HG02759 (cell line): ENCODE results near the gene PINK1.

Source experiments
- ATAC-seq: cut with Tn5 transposase; IDR thresholded peaks from one replicate; pipeline ENCODE4 v1.9.1; 2021; ENCODE audit warnings: mild to moderate bottlenecking, moderate library complexity; ENCODE audit not compliant: unreplicated experiment

Gene PINK1

DNA sequence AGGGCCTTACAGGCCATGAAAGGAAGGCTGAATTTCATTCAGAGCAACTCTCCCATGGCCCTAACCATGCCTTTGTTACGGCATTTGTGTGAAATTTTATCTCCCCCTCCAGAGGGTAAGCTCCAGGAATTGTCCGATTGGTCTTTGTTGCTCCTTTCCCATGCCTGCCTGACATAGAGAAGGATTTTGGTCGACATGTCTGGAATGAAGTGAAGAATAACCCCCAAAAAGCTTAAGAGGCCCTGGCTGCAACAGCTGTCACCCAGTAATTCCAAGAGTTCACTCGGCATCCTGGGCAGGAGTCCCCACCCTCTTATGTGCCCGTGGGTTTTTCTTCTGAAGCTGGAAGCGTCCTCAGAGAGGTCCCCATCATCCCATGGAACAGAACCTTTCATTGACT lies 23.7 kb upstream of the PINK1 start:
- ATAC-seq, result no peak

DNA sequence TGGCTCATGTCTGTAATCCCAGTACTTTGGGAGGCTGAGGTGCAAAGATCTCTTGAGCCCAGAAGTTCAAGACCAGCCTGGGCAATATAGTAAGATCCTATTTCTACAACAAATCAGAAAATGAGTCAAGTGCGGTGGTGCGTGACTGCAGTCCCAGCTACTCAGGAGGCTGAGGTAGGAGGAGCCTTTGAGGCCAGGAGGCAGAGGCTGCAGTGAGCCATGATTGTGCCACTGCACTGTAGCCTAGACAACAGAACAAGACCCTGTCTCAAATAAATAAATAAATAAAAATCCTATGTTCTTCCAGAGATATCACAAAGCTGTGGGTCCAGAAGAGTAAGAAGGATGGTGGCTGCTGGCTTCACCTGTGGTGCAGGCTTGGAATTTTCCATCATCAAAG lies 22.3 kb upstream of the PINK1 start:
- ATAC-seq, result no peak

DNA sequence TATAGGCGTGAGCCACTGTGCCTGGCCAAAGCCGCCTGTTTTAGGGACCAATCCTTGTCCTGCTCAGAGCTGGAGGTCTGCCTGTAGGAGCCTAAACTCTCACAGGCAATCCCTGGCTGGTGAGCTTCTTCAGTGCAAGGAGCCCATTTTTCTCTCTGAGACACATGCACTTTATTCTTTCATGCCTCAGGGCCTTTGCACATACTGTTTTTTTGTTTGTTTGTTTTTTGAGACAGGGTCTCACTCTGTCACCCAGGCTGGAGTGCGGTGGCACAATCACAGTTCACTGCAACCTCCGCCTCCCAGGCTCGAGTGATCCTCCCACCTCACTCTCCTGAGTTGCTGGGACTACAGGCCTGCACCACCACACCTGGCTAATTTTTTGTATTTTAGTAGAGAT lies 21.6 kb upstream of the PINK1 start:
- no peak for ATAC-seq

DNA sequence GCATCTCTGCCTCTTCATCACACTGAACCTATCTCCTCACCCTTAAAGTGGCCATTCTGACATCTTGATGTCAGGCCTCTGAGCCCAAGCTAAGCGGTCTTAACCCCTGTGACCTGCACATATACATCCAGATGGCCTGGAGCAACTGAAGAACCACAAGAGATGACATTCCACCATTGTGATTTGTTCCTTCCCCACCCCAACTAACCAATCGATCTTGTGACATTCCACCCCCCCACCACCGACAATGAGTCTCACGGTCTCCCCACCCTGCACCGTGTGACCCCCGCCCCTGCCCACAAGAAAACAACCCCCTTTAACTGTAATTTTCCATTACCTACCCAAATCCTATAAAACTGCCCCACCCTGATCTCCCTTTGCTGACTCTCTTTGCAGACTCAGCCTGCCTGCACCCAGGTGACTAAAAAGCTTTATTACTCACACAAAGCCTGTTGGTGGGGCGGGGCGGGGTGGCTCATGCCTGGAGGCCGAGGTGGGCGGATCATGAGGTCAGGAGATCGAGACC lies 21.0 kb upstream of the PINK1 start:
- ATAC-seq, result no peak

DNA sequence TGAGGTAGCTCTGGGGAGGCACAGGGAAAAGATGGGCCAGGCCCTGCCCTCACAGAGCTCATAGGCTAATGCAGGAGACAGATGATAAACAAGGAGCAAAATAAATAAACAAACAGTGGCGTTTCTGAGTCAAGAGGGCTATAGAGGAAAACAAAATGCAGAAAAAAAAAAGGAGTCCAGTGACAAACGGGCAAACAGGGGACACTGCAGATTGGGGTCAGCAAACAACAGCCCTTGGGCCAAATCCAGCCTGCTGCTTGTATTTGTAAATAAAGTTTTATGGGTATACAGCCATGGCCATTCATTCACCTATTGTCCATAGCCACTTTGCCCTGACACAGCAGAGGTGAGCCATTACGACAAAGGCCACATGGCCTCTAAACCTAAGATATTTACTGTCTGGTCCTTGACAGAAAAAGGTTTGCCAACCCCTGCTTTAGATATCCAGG lies 19.1 kb upstream of the PINK1 start:
- ATAC-seq, result no peak

DNA sequence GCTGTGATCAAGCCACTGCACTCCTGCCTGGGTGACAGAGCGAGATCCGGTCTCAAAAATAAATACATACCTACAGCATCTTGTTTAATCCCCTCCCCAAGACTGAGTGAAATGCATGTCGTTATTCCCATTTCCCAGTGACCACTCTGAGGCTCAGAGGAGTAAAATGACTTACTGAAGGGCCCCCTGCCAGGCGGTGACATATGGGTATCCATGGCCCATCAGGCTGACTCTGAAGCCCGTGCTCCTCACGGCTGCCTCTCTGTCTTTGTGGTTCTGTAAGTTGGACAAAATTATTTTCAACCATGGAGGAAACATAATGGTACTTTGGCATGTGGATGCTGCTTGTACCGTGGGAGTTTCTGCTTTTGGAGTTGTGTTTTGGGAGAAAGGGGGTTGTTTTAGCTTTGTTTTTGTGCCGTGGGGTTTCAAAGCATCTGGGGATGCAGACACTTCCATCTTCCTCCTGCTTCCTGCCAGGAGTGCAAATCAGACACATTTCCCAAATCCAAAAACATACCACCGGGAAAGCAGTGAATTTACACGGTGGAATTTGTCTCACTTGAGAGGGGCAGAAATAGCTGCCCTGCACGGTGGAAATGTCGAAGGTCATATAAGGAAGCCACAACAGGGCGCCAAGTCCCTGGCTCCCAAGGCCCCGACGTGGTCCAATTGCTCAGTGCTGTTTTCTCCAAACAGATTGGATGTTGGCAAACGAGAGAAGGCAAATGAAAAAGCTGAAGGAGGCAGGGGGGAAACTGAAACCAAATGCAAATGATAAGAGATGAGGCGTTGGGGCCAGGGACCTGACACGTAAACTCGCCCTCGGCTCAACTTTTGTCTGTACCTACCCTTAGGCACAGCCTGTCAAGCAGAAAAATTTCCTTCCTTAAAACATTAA lies 17.1 kb upstream of the PINK1 start:
- no peak for ATAC-seq

DNA sequence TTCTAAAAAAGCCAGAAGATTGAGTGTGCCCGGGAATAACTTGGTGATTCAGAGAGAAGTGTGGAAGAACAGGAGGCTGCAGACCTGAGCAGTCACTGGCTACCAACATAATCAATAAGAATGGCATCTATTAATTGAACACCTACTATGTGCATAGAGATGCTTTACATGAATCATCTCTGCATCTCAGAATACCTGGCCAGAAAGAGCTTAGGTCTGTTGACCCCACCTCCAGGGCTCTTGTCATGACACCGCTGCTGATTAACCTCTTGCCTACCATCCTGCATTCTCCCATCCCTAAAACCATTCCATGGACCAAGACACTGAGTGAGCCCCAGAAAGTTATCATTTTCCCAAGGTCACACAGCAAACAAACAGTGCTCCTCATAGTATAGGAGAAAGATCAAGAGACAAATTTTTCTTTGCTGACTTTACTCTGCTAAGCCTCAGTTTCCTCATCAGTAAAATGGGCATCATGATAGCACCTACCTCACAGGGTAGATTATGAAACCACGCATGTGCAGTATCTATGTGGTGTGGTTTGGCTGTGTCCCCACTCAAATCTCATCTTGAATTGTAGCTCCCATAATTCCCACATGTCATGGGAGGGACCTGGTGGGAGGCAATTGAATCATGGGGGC lies 16.3 kb upstream of the PINK1 start:
- no peak for ATAC-seq

DNA sequence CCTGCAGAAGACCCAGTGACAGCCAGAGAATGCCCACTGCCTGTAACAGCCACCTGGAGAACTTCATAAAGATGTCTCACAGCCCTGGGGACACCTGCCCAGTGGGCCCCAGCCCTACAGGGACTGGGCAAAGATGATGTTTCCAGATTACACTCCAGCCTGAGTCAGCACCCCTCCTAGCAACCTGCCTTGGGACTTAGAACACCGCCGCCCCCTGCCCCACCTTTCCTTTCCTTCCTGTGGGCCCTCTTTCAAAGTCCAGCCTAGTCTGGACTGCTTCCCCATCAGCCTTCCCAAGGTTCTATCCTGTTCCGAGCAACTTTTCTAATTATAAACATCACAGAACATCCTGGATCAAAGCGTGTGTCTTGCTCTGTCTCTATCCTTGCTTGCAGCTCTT lies 14.7 kb upstream of the PINK1 start:
- ATAC-seq, result no peak

DNA sequence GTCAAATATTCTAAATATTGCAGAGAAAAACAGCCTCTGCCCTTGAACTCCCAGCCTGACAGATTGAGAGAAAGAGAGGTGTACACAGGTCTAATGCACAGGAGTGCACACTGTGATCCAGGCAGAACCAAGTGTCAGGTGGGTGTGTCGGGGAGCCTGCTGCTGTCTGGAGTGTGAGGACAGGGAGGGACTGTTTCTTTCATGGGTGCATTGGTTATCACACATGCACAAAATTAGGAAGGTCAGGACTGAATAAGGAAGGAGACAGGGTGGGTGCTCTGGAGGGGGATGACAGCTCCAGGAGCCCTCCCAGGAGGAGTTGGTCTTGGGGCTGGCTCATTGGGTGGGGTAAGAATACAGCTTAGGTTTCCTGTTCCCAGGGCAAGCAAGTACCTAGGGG lies 13.3 kb upstream of the PINK1 start:
- no peak for ATAC-seq

DNA sequence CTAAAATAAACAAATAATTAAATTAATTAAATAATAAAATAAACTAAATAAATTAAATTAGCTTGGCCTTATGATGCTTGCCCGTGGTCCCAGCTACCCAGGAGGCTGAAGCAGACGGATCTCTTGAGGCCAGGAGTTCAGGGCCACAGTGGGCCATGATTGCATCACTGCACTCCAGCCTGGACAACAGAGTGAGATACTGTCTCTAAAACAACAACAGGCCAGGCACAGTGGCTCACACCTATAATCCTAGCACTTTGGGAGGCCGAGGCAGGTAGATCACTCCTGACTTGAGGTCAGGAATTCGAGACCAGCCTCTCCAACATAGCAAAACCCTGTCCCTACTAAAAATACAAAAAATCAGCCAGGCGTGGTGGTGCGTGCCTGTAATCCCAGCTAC lies 12.2 kb upstream of the PINK1 start:
- ATAC-seq, result no peak

DNA sequence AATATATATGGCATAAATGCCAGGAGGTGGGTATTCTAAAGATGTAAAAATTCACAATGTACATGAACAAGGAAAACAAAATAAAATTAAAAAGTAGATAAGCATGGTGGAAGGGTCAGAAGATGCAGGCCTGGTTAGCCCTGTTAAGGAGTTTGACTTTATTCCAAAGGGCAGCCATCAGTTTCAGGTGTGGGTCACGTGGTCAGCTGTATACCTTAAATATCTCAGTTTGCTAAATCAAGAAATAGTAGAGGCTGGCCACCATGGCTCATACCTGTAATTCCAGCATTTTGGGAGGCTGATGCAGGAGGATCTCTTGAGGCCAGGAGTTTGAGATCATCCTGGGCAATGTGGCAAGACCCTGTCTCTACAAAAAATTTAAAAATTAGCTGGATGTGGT lies 8.5 kb upstream of the PINK1 start:
- ATAC-seq, result no peak

DNA sequence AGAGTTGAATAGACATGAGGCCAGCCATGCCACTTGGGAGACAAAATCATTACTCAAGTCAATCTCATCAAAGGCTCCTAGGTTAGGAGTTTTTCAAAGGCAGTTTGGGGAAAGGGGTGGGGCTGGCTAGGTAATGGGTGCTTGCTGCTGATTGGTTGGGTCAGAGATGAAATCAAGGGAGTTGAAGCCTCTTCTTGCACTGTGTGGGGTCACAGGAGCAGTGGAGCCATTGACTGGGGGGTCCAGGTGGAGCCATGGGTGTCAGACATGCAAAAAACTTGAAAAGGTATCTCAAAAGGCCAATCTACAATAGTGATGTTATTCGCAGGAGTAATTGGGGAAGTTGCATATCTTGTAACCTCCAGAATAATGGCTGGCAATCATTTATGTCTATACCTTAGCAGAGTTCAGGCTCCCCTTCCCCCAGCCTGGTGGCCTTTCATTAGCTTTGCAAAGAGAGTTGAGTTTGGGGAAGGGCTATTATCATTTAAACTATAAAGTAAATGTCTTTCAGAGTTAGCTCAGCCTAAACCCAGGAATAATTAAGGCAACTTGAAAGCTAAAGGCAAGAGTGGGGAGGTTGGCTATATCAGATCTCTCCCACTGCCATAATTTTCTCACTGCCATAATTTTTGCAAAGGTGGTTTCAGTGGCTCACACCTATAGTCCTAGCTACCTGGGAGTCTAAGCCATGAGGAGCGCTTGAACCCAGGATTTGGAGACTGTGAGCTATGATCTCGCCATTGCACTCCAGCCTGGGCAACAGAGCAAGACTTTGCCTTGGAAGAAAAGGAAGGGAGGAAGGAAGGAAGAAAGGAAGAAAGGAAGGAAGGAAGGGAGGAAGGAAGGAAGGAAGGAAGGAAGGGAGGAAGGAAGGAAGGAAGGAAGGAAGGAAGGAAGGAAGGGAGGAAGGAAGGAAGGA lies 7.8 kb upstream of the PINK1 start:
- ATAC-seq, result no peak

DNA sequence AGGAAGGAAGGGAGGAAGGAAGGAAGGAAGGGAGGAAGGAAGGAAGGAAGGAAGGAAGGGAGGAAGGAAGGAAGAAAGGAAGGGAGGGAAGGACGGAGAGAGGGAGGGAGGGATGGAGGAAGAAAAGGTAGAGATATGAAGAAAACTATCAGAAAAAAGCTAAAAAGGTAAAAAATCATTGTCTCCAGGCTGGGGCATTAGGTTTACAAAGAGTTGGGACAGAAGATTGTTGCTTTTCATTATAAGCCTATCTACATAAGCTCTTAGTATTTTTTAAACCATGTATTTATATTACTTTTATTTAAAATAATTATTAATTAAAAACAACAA lies 7.2 kb upstream of the PINK1 start:
- ATAC-seq, result no peak

DNA sequence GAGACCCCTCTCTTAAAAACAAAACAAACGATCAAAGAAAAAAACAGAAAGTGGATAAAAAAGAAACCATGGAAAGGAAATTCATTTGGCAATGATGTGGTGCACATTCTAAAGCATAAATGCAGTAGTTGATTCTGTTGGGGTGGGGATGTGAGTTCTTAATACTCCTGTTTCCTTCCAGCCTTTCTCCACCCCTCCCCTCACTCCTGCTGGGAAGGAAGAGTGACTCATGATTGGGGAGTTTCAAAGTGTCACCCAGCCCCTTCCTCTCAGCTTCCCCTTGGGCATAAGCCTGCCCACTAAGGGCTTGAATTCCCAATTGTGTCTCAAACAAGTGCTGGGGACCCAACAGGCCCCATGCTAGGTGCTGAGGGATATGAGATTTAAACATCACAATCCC lies 6.7 kb upstream of the PINK1 start:
- ATAC-seq, result no peak

DNA sequence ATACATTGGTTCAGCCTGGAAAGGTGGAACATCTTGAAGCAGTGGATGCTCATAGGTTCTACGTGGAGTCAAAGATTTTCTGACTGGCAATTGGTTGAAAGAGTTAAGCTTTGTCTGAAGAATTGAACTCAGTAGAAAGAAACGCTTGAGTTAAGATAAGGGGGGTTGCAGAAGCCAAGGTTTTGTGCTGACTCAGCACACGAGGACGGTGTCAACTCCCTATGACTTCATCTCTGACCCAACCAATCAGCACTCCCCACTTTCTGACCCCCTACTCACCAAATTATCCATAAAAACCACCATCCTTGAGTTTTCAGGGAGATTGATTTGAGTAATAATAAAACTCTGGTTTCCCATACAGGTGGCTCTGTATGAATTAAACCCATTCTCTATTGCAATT lies 2.5 kb upstream of the PINK1 start:
- no peak for ATAC-seq

DNA sequence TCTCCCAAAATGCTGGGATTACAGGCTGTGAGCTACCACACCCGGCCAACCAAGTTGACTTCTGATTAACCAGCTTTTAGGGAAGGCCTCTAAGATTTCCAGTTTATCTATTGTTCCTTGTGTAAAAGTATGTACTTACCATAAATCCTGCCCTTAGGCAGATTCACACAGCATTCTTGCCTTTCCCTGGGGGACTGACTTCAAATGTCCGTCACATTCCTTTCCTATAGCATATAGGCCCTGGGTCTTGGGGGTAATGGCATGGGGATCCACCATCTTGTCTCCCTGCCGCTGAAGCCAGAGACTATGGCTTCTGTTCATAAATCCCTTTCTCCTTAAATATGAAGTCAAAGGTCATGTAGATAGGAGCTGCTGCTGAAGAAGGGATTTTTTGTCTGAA lies 872 bp upstream of the PINK1 start:
- ATAC-seq, result no peak

DNA sequence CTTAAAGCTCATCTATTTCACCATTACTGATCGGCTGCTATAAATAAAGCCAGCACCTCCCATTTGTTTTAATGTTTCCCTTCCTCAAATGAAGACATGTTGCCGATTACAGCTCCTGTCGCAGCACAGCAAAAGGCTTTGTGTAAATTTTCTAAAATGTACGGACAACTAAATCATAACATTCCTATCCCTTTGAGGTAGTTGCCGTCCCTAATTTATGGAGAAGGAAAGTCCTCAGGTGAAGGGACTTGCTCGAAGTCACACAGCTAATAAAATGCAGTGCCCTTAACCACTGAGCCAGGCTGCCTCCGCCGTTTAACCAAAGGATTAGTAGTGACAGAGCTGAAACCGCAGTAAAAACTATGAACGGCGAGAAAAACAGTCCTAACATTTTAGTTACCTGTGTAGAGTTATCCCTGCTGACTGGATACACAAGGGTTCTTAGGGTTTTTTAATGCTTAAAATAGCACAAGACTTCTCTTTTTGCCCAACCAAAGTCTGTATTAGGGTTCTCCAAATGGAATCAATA lies 871 bp downstream of the PINK1 start:
- ATAC-seq, result no peak

DNA sequence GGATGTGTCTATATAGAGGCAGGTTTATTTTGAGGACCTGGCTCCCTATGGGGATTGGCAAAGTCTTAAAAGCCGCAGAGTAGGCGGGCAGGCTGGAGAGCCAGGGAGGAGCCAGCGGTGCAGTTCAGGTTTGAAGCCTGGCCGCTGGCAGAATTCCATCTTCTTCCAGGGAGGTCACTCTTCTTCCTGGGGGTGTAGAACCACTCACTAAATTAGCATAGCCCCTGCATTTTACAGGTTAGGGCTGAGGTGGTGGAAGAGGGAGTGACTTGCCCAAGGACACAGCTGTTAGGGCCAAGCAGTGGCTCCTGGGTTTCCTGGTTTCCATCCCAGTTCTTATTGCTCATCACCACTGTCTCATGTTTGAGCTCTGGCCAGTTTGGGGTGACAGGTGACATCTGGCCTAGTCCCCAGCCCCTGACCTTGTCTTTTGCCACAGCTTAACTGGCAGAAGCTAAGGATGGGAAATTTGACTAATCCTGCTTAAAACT lies 1.4 kb downstream of the PINK1 start:
- no peak for ATAC-seq

DNA sequence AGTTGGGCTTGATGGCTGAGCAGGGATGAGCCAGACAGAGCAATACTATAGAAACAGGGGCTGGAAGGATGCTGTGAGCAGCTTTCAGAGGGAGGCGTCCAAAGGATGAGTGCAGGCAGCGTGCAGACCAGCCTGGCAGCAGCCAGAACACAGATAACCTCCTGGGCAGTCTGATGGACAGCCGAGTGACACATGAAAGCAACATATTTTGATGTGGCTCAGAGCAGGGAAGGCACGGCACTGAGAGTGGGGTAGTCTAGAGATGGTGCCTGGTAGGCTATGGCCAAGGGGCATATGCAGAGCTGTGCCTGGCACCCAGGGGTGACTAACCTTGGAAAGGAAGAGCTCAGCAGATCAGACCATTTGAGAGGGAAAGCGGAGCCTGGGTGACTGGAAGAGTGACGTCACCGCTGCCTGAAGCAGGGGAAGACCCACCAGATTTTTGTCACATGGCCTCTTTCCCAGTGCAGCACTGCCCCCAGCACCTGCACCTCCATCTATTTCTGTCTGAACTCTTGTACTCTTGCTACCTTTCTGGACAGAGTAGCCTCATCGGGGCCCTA lies 3.6 kb downstream of the PINK1 start:
- ATAC-seq, result no peak

DNA sequence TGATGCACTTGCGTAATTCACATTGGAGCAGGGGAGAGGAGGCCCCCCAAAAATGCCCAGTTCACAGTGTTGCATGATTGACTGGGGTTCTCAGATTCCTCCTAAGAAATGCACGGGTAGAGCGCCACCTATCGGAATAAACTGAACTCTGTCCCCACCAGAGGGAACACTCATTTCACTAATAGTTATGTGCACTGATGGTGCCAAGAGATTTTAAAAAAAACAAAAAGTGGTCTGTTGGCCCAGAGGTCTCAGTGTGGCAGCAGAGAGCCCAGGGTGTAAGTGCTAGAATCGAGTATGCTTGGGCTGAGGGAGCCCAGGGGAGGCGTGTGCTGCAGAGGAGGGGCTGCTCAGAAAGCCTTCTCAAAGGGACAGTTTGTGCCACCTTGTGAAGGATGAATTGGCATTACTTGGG lies 6.9 kb downstream of the PINK1 start:
- no peak for ATAC-seq

DNA sequence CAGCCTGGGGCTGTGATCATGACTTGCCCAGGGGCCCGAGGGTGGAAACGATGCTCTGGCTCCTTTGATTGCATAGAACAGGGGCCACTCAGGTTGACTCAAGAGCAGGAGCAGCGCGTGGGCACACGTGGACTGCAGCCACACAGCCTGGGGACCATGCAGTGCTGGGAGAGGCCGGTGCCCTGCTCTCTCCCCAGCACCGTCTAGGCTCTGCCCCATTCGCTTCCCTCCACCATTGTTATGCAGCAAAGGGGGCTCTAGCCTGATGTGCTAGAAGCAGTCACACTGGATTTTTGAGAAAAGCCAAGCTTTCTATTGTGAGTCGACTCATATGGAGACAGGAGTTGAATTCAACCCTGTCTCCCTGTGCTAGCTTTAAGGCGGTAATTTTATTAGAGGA lies 8.7 kb downstream of the PINK1 start:
- ATAC-seq, result no peak
